Osteoblast (primary cell): Measurements from ENCODE around the gene PMIS2. TPM values are rescaled to one million over a fixed set of nuclear protein-coding genes. Genes with fewer than 3 reads are reported as not detected.

Experiments used
- DNase-seq: peaks from one replicate; pipeline ENCODE4 v3.0.0; 2011; ENCODE audit warnings: low spot score, mixed read lengths; ENCODE audit not compliant: insufficient read length; ENCODE audit errors: missing footprints
- H2AFZ ChIP-seq: 2 replicates; pipeline ENCODE4 v1.6.0; 2011; ENCODE audit warnings: mild to moderate bottlenecking, low read length
- H3K27ac ChIP-seq: 2 replicates; pipeline ENCODE4 v1.5.1; 2011; ENCODE audit warnings: mild to moderate bottlenecking, low read depth, low read length, moderate library complexity
- H3K27me3 ChIP-seq: 2 replicates; pipeline ENCODE4 v1.6.0; 2012; ENCODE audit warnings: mild to moderate bottlenecking, control low read depth, inconsistent platforms, low read length, moderate library complexity; ENCODE audit not compliant: insufficient read depth
- H3K36me3 ChIP-seq: 2 replicates; pipeline ENCODE4 v1.5.1; 2011; ENCODE audit warnings: mild to moderate bottlenecking, low read length, control low read depth, moderate library complexity; ENCODE audit not compliant: insufficient read depth
- H3K4me1 ChIP-seq: 2 replicates; pipeline ENCODE4 v1.5.1; 2011; ENCODE audit warnings: mild to moderate bottlenecking, low read length, control low read depth, moderate library complexity; ENCODE audit not compliant: insufficient read depth
- H3K4me2 ChIP-seq: 2 replicates; pipeline ENCODE4 v1.6.0; 2011; ENCODE audit warnings: mild to moderate bottlenecking, low read length; ENCODE audit not compliant: insufficient read depth
- H3K4me3 ChIP-seq: fragments of 200-600 bp; sonication (generic); 3 replicates; pipeline ENCODE4 v1.5.1; 2012; ENCODE audit warnings: mild to moderate bottlenecking, low read length, inconsistent platforms; ENCODE audit not compliant: insufficient read depth
- H3K79me2 ChIP-seq: 2 replicates; pipeline ENCODE4 v1.6.0; 2012; ENCODE audit warnings: mild to moderate bottlenecking, low read length, control low read depth, inconsistent platforms; ENCODE audit not compliant: insufficient read depth
- H3K9me3 ChIP-seq: 2 replicates; pipeline ENCODE4 v1.5.1; 2011; ENCODE audit warnings: low read depth, low read length, control low read depth
- H4K20me1 ChIP-seq: 2 replicates; pipeline ENCODE4 v1.6.0; 2012; ENCODE audit warnings: mild to moderate bottlenecking, low read length, control low read depth; ENCODE audit not compliant: insufficient read depth
- CTCF ChIP-seq: IDR thresholded peaks from 2 replicates; pipeline ENCODE4 v1.5.1; 2011; ENCODE audit warnings: mild to moderate bottlenecking, low read depth, low read length, moderate library complexity; ENCODE audit errors: extremely low read depth
- total RNA-seq: library from RNA; depleted of rRNA; stranded (reverse); fragments of >200 nt; gene quantifications from 2 replicates; pipeline ENCODE4 v1.2.3, GENCODE V29; 2012

PMIS2 gene
- total RNA-seq, 1 donor, result not detected

- no peaks in the 10 kb centered on the region for H3K79me2 ChIP-seq
- DNase-seq, result no peak
- no peak for TF ChIP-seq CTCF
- no peak overlapping the region for H3K4me3 ChIP-seq
- no peaks in the 10 kb centered on the region for H3K27me3 ChIP-seq
- no peaks in the 10 kb centered on the region for H3K36me3 ChIP-seq
- peaks cover 4% of the 10 kb centered on the region for H3K9me3 ChIP-seq
- no peak overlapping the region for H2AFZ ChIP-seq
- no peaks in the 10 kb centered on the region for H4K20me1 ChIP-seq
- H3K4me2 ChIP-seq, result no peak overlapping the region
- H3K4me1 ChIP-seq, result no peaks in the 10 kb centered on the region
- no peak overlapping the region for H3K27ac ChIP-seq
Observed at GRCh38 chr19:35577918-35578317, 8.1 kb upstream of the PMIS2 start.

- Histone ChIP-seq H3K4me3 (no peak overlapping the region), H4K20me1 (no peaks in the 10 kb centered on the region), H3K79me2 (no peaks in the 10 kb centered on the region), H2AFZ (no peak overlapping the region), H3K36me3 (no peaks in the 10 kb centered on the region), H3K27ac (no peak overlapping the region), H3K4me2 (no peak overlapping the region), H3K9me3 (peaks cover 4% of the 10 kb centered on the region), H3K4me1 (no peaks in the 10 kb centered on the region), H3K27me3 (no peaks in the 10 kb centered on the region)
- TF ChIP-seq CTCF, result no peak
- DNase-seq, result no peak
Observed at GRCh38 chr19:35578707-35579106, 7.3 kb upstream of the PMIS2 start.

GRCh38 chr19:35582760-35583159 is 3.2 kb upstream of the PMIS2 start:
- H3K4me2 ChIP-seq, result no peak overlapping the region
- H4K20me1 ChIP-seq, result no peaks in the 10 kb centered on the region
- no peak overlapping the region for H3K27ac ChIP-seq
- H3K27me3 ChIP-seq, result peaks cover 9% of the 10 kb centered on the region
- no peak overlapping the region for H3K4me3 ChIP-seq
- no peaks in the 10 kb centered on the region for H3K36me3 ChIP-seq
- H3K4me1 ChIP-seq, result no peaks in the 10 kb centered on the region
- no peak for DNase-seq
- no peaks in the 10 kb centered on the region for H3K9me3 ChIP-seq
- no peak overlapping the region for H2AFZ ChIP-seq
- H3K79me2 ChIP-seq, result no peaks in the 10 kb centered on the region
- no peak for TF ChIP-seq CTCF

GRCh38 chr19:35587321-35587720 is 1.3 kb downstream of the PMIS2 start:
- H3K27me3 ChIP-seq, result peaks cover 9% of the 10 kb centered on the region
- no peak for DNase-seq

More at GRCh38 chr19:35587321-35587720, 1.3 kb downstream of the PMIS2 start:
- H2AFZ ChIP-seq, result no peak overlapping the region
- H3K36me3 ChIP-seq, result no peaks in the 10 kb centered on the region
- no peak for TF ChIP-seq CTCF
- H3K4me2 ChIP-seq, result no peak overlapping the region
- no peaks in the 10 kb centered on the region for H3K79me2 ChIP-seq
- no peaks in the 10 kb centered on the region for H3K4me1 ChIP-seq
- no peaks in the 10 kb centered on the region for H3K9me3 ChIP-seq
- H3K27ac ChIP-seq, result no peak overlapping the region
- no peaks in the 10 kb centered on the region for H4K20me1 ChIP-seq
- no peak overlapping the region for H3K4me3 ChIP-seq
